T1000 (cell line): ENCODE results near the gene ZNF407.

Experiments
- DNase-seq: peaks from one replicate; lab custom pipeline; 2025; ENCODE audit warnings: mixed read lengths; lab: John Stamatoyannopoulos, UW

Gene ZNF407

DNA sequence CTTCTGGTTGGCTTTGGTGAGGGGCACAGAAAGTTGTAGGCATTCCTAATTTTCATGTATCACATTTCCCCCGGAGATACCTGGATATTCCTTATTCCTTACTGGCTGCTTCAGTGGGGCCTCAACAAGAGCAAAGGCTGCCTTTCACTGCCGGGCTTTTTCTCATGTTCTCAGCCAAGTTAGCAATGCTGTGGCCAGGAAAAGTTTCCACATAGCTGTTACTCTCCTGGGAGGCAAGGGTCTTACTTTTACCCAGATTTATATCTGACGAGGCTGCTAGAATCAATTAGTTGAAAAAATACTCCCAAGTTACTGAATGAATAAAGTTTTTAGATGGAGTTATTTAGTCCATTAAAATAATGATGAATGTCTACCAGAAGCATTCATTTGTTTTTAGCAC is 230.5 kb downstream of the ZNF407 start:
- no peak for DNase-seq

- DNase-seq = no peak
Observed at GRCh38 chr18:74831571-74832250, 234.0 kb downstream of the ZNF407 start.

GRCh38 chr18:74832381-74832780 is 234.7 kb downstream of the ZNF407 start:
- DNase-seq = no peak

DNA sequence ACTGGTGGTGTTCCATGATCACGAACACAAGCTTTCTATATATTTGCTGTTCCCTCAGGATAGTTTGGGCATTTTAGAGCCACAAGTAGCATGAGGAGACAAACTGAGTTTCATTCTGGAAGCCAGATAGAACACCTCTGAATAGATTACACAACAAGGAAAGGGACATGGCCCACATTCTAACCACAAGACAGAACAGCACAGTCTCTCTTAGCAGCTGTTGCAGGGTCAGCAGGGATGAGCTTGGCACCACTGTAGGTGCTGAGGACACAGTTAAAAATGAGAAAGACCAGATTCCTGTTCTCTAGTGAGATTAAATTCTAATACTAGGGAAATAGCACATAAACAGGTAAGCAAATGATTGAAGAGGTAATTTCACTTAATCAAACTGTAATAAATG is 235.3 kb downstream of the ZNF407 start:
- no peak for DNase-seq

DNA sequence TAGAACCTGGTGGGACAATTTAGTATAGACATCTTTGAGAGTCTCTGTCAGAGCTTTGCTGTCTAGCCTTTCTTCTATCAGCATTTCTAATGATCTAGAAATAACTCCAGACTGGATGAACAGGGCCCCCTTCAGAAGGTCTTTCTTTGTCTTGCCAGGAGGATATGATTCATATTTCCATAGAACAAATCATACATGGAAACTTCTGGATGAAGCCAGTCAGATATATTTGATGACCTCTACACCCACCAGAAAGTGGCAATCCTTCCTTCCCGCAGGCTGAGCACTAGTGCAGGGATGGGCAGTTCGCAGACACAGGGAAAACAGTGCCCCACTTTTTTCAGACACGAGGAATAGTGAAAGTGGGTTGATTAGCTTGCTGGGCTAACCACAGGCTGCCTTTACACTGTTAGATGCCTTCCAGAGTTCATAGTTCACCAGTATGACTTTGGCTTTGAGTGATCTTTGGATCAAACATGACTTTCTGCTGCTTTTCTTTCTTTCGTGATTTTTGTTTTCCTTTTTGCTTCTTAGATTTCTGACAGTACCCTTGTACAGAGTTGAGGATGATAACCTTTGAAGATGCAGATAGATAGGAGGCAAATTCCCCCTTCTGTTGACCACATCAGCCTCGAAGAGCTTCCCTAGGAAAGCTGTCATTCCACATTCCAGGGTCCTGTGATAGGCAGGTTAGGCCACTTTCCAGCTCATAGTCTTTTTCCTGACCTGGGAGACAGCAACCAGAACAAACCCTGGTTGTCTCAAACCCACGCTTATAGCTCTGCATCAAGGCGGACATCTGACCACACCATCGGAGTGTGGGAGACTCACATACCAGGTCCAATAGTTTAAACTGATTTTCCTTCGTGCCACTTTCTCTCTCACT is 237.0 kb downstream of the ZNF407 start:
- no peak for DNase-seq

DNA sequence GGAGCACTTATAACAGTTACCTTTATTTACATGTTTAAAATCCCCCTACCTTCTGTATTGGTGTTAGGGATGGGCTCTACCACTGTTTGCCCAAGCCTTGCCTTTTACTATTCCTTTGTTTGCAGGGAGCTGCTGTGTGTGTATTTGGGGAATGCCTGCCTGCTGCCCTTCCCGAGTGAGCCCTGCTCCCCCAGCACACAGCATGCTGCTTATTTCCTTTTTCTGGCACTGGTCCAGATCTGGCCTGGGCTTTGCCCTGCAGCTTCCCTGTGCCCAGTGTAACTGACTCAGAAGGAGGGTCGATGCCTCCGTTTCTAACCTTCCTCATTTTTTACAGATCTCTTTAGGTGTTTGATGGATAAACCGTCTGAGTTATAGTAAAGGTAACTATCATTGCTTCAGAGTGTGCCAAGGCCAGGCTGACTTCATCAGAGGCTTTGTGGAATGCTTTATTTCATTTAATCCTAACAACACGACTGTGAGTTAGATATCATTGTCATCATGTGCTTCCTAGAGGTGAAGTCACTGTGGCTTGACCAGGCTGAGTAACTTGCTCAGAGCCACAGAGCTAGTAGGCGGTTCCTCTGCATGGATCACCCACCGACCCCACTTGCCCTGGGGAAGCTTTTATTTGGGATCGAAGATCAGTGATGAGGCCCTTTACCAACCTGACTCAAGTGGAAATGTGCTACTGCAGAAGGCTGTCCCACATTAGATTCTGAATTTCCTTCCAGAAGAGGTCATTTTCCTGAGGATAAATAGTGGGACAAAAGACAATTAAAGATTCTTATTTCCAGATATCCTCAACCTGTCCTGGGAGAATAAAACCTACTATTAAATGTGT is 238.8 kb downstream of the ZNF407 start:
- DNase-seq = no peak

- DNase-seq = no peak
Observed at GRCh38 chr18:74840492-74841167, 243.0 kb downstream of the ZNF407 start.

GRCh38 chr18:74841248-74841647 is 243.6 kb downstream of the ZNF407 start:
- DNase-seq = no peak

DNA sequence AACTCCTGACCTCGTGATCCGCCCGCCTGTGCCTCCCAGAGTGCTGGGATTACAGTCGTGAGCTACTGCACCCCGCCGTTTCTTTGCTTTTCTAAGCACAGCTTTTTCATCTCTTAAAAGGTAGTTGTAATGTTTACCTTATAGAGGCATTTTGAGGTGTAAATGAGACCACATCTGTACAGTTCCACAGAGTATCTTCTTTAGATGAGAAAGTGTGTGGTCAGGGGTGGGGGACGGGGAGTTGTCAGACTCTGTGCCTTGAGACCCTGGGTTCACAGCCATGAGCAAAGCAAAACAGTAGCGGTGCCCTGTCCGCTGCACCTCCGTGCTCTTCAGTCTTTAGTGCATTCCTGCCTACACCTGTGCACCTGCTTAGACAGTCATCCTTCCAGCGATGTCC is 251.6 kb downstream of the ZNF407 start:
- no peak for DNase-seq

DNA sequence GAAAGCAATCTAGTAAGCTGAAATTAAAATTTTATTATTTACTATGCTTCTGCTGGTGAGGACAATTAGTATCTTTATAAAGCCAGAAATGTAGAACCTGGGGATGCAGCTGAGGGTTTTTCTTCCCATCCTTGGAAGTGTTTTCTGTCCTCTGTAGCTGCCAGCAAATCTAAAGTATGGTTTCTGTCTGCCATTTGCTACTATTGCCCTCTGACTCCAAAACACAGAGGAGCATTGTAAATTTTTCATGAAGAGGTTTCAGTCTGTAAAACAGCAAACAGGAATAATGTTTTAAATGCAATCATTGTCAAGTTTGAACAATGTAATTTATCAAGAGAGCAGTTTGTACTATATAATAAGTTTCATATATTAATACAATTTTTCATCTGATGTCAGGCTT is 258.8 kb downstream of the ZNF407 start:
- no peak for DNase-seq

DNA sequence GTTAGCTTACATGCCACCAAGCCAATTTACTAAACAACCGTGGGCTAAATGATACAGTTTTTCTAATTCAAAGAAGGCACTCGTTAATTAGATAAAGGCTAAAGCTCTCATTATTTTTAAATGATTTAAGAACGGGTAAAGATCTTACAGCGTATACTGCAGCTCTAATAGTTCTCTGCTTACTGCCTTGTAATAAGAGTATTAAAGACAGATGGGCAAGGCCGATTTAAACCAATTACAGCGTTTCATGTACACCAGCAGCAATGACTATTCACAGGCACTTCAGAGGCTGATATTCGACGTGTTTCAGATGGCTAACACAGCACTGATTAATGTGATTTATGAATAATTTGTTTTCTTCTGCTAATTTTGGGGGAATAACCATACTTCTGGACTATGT is 259.3 kb downstream of the ZNF407 start:
- no peak for DNase-seq

DNA sequence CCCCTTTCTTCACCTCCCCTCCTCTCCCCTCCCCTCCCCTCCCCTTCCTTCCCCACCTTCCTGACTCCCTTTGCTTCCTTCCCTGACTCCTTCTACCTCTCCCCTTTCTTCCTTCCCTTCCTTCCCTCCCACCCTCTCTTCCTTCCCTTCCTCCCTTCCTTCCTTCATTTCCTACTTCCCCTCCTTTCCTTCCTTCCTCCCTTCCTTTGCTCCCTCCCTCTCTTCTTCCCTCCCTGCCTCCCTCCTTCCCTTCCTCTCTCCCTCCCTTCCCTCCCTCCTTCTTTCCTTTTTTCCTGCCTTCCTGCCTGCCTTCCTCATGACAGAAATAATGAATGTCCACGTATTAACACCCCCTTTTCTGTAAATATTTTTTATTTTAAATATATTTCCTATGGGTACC is 260.2 kb downstream of the ZNF407 start:
- DNase-seq = no peak

DNA sequence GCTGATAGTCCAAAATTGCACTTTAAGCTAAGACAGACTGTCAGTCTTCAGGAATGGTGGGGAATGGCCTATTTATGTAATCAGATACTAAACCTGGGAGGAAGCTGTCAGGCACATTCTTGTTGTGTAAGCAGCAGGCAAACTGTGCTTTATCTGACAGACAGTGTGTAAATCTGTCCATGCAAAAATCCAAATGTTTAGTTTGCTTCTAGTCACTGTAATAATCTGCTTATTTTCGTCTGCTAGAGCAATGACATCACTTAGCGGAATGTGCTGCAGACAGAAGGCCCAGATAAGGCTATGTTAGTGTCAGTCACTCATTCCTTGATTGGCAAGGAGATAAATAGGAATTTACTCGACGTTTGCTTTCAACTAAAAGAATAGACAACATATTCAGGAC is 263.5 kb downstream of the ZNF407 start:
- no peak for DNase-seq

DNA sequence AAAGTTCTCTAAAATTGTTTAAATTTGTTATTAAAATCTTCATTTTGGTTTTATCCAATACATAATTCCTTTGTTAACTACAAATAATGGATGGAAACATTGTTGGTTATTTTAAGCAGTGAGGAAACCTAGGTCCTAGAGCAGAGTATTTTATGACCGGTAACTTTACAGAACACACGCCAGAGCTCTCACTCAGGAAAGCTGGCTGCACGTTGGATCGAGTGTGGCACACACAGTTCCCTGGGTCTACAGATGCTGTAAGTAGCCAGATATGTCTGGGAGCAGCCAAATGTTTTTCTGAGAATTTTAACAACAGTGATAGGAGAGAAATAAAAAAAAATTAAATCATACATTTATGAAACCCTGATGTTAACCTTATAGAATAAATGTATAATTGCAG is 264.4 kb downstream of the ZNF407 start:
- DNase-seq = no peak

DNA sequence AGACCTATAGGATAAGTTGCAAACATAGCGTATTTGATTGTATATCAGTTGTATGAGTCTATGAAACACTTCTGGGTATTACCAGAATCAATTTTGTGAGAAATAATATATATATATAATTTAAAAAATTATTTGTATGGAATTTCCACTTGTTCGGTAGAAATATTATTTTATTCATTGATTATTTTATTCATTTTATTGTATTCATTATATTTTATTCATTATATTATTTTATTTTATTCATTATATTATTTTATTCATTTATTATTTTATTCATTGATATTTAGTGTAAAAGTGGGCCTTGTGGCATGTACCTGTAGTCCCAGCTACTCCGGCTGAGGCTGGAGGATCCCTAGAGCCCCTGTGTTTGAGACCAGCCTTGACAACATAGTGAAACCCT is 268.9 kb downstream of the ZNF407 start:
- no peak for DNase-seq

- DNase-seq = no peak
Observed at GRCh38 chr18:74868461-74868860, 270.8 kb downstream of the ZNF407 start.

DNA sequence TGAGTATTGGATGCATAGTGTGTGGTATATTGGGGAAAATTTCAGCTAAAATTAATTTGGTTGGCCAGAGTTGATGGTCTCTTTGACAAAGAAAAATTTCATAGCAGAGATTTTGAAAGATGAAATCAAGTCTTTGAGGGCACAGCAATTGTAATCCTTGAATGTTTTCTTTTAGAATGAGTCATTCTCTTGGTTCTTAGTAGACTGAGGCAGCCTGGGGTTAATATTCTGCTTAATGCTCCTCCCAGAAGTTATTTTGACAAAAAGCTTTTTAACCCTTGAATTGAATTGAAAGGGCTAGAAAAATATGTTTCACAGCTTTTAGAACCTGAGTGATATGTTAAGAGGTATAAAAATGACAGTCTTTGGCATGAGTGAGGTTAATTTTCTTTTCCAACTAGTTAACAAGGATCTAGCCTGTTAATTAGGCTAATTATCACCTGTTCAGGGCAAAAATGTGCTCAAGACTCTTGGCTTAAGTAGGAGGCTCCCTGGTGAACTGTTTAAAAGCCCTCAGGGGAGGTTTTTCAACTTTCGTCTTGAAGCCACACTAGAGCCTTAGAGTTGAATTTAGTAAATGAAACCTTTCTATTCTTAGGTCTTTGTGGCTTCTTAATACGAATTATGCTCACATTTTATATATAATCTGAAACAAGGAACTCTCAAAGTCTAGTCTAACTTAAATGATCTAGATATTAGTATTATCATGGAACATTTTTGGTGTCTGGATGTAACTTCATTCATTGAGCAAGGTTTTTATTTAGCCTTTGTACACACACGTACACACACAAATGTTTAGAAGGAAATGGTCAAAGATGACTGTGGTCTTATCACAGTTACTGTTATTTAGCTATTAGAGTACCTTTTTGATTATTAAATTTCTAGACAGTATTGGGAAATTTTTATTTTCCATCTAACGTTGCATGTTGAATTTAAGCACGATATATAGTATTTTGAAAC is 272.5 kb downstream of the ZNF407 start:
- DNase-seq = no peak

DNA sequence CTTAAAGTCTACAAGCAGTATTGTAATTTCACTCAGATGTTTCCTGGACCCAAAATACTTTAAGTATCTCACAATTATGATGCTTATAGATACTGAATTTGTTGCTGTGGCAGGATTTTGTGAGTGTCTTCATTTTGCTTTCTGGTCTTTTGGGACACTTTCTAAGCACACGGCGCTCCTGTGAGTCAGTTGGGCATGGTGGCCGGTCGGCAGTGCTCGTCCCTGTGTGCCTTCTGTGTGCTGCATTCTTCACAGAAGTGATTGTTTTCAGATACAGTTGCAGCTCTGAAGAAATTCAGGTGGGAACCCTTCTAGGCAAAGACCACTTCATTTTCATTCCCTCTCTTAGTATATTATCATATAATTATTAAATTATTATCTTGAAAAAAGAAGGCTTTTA is 273.3 kb downstream of the ZNF407 start:
- DNase-seq = no peak

- no peak for DNase-seq
Observed at GRCh38 chr18:74873629-74874028, 276.0 kb downstream of the ZNF407 start.

GRCh38 chr18:74874351-74874750 is 276.7 kb downstream of the ZNF407 start:
- no peak for DNase-seq
